Colon (tissue), 2 donors: ENCODE data around the gene PCNX3.
"Not testable (repeated sequence)": the region's sequence is repeated elsewhere in the genome, so short reads cannot be mapped to it uniquely, and the experiment has no call there.

Experiments
- FAIRE-seq: peaks from 2 replicates; lab custom pipeline; 2012; peaks lifted over from hg19 to GRCh38; lab: Jason Lieb, UNC
- donor health status: control.
- donor health status: control.

PCNX3 gene

DNA sequence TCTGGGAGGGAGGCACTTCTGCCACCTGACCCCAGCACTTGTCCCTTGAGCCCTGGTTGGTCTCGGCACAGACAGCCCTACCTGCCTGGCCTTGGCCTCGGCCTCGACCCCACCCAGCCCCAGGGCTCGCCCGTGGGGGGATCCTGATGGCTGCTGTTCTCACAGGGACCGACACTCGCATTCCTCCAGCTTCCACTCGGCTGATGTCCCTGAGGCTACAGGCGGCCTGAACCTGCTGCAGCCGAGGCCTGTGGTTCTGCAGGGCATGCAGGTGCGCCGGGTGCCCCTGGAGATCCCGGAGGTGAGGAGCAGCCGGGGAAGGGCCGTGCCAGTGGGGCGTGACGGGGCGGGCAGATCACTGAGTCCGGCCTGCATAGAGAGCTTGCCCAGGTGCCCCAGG lies 5.1 kb downstream of the PCNX3 start:
- FAIRE-seq, result no peak

DNA sequence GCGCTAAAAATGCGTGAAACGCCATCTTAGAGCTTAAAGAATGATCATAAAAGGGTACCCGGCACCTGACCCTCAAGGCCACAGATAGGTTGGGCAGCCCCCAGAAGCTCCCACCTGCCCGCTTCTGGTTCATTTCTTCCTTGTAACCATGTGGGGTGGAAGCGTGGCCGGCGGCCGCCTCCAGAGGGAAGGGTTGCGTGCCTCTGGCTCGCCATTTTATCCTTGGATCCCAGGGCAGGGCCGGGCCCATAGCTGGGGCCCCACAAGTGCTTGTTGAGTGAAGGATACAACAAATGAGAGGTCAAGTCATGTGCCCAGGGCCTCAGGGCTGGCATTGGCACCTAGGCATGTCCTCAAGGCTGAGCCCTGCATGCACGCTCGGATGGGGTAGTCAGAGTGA lies 5.9 kb downstream of the PCNX3 start:
- no peak for FAIRE-seq

DNA sequence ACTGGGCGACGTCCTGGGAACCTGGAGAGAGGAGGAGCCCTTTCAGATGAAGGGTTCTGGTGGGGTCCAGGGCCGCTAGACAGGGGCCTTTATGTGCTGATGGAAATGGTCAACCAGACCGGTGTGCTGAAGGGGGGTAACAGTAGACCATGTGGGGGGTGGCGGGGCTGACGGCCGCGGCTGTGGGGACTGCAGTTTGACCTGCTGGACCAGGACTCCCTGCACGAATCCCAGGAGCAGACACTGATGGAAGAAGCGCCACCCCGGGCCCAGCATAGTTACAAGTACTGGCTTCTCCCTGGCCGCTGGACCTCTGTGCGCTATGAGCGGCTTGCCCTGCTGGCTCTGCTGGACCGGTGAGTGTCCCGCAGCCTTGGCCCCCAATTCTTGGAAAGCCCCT lies 6.4 kb downstream of the PCNX3 start:
- no peak for FAIRE-seq

DNA sequence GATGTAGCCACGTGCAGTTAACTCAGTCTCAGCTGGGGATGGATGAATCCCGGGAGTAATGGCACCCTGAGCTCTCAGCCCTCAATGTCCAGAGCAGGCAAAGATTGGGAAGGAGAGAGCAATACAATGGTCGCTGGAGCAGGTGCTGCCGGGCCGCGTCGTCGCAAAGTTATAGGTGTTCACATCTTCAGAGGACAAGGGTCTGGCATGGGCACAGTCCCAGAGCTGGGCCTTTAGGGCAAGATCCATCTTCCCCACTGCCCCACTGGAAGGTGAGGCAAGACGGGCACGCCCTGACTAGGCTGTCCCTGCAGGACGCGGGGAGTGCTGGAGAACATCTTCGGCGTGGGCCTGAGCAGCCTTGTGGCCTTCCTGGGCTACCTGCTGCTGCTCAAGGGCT lies 7.6 kb downstream of the PCNX3 start:
- FAIRE-seq, result no peak

DNA sequence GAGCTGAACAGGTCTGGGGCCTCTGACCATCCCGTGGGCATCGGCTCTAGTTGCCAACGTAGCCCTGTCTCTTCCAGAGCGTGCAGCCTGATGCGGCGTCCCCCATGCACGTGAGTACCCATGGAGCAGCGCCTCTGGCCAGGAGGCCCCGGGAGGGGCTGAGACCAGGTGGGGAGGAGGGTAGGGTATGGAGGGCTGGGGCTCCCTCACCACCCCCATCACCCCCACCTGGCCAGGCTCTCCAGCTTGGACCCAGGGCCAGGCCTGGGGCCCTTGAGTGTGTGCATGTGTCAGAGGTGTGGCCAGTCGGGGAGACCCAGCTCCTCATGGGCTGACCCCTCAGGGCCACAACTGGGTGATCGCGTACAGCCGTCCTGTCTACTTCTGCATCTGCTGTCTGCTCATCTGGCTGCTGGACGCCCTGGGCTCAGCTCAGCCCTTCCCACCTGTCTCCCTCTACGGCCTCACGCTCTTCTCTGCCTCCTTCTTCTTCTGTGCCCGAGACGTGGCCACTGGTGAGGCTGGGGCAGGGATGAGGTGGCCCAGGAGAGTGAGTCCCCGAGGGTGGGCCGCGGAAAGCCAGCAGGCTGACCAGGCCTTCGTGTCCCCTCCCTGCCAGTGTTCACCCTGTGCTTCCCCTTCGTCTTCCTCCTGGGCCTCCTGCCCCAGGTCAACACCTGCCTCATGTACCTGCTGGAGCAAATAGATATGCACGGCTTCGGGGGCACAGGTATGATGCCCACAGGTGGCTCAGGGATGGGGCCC lies 8.5 kb downstream of the PCNX3 start:
- FAIRE-seq, result no peak

DNA sequence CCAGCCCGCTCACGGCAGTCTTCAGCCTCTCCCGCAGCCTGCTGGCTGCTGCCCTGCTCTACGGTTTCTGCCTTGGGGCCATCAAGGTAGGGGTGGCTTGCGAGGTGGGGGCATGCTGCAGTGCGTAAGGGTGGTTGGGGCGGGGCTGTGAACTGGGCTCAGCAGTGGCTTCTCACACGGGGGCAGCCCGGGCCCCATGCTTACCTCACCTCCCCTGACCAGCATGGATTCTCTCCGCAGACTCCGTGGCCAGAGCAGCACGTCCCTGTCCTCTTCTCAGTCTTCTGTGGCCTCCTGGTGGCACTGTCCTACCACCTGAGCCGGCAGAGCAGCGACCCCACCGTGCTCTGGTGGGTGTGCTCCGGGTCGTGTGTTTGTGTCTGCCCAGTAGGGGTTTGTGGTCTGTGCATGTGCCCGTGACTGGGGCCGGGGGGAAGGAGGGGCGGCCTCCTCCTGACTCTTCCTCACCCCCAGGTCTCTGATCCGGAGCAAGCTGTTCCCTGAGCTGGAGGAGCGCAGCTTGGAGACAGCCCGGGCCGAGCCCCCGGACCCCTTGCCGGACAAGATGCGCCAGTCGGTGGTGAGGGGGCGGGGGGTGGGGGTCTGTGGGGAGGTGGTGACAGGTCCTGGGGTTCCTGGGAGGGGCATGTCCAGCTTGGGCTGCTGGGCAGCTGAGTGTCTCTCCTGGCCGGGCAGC lies 9.5 kb downstream of the PCNX3 start:
- FAIRE-seq, result no peak

DNA sequence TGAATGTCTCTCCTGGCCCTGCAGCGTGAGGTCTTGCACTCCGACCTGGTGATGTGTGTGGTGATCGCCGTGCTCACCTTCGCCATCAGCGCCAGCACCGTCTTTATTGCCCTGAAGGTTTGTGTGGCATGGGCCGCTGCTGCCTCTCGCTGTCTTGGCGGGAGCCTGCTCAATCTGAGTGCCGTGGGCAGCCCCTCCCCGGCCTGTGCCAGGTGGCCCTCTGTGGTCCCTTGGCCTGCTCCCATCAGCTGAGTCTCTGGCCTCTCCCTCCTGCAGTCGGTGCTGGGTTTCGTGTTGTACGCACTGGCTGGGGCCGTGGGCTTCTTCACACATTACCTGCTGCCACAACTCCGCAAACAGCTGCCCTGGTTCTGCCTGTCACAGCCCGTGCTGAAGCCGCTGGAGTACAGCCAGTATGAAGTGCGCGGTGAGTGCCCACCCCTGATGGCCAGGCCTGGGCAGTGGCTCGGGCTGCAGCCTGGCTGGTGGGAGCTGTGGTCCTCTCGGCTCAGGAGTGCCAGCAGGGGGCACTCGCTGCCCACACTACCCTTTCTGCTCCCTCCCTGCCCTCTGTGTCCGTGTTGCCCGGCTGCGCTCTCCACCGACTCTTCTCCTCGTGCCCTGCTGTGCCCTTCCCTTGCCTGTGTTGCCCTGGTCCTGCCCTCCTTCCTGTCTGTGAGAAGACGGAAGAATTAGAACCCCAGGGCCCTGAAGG lies 10.2 kb downstream of the PCNX3 start:
- FAIRE-seq, result no peak

DNA sequence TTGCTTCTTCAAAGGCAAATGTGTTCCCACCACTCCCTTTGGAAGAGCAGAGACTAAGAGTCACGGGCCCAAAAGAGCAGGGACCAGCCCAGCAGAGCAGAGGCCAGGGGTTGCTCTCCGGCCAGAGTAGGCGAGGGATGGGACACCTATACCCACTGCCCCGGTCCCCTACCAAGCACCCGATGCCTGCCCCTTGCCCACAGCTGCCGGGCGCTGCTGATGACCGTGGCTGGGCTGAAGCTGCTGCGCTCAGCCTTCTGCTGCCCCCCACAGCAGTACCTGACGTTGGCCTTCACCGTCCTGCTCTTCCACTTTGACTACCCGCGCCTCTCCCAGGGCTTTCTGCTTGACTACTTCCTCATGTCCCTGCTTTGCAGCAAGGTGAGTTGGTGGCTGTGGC lies 11.6 kb downstream of the PCNX3 start:
- no peak for FAIRE-seq

DNA sequence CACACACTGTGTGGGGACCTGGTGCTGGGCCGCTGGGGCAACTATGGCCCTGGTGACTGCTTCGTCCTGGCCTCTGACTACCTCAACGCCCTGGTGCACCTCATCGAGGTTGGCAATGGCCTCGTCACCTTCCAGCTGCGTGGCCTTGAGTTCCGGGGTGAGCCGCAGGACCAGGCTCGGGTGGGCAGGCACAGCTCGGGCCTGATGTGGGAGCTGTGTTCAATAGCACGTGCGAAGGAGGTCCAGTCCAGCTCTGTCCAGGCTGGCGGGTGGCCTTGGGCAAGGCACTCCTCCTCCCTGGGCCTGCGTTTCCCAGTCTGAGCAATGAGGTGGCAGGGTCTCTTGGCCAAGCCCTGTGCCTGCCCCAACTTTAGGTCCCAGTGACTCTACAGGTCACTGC lies 14.0 kb downstream of the PCNX3 start:
- no peak for FAIRE-seq

DNA sequence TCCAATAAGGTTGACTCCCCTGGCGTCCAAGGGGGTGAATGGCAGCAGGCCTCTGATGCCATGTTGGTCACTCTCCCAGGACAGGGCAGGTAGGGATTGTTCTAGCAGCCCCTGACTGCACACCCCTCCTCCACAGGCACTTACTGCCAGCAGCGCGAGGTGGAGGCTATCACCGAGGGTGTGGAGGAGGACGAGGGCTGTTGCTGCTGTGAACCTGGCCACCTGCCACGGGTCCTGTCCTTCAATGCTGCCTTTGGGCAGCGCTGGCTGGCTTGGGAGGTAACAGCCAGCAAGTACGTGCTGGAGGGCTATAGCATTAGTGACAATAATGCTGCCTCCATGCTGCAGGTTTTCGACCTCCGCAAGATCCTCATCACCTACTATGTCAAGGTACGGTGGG lies 14.6 kb downstream of the PCNX3 start:
- no peak for FAIRE-seq

DNA sequence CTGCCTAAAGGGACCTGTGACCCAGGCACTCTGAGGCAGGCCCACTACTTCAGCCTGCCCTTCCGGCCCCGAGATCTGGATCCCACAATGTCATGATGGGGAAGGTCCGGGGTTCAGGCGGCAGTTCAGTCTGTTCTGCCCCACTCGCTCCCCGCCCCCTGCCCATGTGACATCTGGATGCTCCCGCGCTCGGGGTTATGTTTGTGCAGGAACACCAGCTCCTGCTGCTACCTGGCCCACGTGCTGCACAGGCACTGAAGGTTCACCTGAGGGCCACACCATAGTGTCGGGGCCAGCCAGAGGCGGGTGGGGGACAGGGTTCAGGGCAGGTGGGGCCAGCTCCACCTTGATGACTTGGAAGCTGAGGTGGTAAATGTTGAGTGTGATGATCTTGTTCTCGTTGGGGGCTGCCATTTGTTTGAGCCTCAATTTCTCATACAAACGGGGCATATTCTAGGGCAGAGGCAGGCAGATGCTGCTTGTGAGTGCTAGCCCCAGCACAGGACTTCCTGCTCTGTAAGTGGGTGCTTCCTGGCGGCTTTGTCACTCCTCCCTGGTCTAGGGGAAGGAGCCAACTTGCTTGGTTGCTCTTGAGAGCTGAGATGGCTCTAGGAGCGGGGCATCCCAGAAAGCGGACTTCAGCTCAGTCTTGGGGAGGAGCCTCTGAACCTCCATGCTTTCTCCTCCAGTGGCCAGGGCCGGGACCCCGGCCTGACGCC lies 18.0 kb downstream of the PCNX3 start:
- no peak for FAIRE-seq

DNA sequence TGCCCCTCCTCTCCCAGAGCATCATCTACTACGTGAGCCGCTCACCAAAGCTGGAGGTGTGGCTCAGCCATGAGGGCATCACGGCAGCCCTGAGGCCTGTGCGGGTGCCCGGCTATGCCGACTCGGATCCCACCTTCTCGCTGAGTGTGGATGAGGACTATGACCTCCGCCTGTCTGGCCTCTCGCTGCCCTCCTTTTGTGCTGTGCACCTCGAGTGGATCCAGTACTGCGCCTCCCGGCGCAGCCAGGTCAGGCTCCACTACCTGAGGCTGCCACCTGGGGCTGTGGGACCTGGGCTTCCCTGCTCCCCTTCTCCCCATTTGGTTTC lies 18.5 kb downstream of the PCNX3 start:
- no peak for FAIRE-seq

DNA sequence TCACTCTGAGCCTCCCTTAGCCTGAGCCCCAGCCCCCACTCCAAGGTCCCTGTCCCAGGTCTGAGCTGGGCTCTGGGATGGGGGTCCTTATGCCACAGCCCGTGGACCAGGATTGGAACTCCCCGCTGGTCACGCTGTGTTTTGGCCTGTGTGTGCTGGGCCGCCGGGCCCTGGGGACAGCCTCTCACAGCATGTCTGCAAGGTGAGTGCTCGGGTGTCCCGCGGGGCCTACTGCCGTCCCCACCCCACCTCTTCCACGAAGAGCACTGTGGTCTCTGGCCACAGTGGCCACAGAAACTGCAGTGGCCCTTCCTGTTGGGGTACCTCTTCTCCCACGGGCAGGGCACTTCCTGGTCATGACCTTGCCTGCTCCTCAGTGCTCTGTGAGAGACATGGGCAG lies 18.9 kb downstream of the PCNX3 start:
- no peak for FAIRE-seq

DNA sequence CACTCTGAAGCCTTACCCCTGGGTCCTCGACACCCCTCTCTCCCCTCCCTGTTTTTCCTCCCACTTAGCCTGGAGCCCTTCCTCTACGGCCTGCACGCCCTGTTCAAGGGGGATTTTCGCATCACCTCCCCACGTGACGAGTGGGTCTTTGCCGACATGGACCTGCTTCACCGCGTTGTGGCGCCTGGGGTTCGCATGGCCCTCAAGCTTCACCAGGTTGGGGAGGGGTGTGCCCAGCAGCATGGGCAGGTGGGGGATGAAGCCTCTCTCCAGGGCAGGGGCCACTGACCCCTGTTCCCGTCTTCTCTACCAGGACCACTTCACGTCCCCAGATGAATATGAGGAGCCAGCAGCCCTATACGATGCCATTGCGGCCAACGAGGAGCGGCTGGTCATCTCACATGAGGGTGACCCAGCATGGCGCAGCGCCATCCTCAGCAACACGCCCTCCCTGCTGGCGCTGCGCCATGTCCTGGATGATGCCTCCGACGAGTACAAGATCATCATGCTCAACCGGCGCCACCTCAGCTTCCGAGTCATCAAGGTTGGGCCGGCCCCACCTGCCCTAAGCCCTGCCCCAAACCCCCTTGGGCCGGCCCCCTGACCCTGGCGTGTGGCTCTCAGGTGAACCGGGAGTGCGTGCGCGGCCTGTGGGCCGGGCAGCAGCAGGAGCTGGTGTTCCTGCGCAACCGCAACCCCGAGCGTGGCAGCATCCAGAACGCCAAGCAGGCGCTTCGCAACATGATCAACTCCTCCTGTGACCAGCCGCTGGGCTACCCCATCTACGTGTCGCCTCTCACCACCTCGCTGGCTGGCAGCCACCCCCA lies 19.5 kb downstream of the PCNX3 start:
- no peak for FAIRE-seq

DNA sequence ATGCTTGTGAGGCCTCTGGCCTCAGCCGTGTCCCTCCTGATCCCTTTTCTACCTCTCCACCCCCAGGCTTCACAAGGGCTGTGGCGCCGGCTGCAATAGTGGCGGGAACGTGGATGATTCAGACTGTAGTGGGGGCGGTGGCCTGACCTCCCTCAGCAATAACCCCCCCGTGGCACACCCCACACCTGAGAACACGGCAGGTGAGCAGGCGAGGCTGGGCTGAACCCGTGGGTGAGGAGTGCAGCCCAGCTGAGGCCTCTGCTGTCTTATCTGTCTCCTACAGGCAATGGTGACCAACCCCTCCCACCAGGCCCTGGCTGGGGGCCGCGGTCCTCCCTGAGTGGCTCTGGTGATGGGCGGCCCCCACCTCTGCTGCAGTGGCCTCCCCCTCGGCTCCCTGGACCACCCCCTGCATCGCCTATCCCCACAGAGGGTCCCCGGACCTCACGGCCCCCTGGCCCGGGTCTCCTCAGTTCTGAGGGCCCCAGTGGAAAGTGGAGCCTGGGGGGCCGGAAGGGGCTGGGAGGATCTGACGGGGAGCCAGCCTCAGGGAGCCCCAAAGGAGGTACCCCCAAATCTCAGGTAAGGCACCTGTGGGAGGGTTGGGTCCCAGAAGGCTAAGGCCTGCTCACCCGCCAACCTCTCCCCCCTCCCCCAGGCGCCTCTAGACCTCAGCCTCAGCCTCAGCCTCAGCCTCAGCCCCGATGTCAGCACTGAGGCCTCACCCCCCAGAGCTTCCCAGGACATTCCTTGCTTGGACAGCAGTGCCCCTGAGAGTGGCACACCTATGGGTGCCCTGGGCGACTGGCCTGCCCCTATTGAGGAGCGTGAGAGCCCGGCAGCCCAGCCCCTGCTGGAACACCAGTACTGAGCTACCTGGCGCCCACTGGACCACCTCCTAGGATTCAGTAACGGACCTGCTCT lies 20.8 kb downstream of the PCNX3 start:
- no peak for FAIRE-seq

DNA sequence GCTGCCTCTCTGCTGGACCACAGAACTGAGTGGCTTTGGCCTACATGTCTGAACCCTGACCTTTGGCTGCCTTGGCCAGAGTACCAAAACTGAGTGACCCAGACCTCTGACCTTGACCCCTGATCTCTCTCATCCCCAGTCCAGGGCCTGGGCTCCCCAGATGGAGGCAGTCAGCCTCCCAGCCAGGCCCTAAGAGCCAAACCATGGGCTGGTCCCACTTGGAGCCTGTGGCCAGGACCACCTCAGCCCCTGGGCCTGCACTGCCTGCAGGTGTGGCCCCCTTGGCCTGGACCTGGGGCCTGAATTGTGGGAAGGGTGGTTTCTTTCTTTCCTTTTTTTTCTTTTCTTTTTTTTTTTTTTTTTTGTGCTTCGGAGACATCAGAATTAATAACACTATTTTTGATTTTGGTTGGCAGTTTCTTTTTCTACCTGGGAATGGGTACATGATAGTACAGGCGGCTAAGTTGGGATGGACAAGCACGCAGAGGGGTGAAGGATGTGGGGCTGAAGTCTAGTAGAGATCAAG lies 21.5 kb downstream of the PCNX3 start:
- FAIRE-seq, result no peak

DNA sequence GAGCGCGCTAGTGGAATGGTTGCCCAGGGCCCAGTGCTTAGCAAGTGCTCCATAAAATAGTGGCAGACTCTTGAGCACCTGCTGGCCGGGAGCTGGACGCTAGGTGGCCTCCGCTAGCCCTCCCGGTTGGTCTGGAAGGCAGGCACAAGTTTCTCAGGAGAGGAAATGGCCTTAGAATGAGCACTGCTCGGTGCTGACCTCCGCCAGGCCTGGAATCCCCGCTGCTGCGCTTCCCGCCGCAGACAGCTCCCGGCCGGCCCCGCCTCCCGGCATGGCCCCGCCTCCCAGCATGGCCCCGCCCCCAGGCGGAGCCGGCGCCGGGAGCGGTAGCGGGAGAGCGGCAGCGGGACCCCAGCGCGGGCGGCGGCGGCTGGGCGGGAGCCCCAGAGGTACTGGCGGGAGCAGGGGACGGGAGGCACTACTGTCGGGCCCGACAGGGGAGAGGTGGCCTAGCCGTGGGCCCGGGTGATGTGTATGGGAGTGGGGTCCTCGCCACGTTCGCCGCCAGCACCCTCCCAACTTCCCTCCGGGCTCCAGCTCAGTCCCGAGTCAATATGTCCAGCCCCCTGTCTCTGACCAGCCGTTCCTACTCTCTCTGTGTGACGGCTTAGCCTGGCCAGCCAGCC lies 22.3 kb downstream of the PCNX3 start, which contains the start of gene SIPA1:
Gene SIPA1 (plus strand): TSS at position 308 of the 626 bp plus-strand sequence. CDS start 2,821 bp downstream, outside the sequence.
- no peak for FAIRE-seq

DNA sequence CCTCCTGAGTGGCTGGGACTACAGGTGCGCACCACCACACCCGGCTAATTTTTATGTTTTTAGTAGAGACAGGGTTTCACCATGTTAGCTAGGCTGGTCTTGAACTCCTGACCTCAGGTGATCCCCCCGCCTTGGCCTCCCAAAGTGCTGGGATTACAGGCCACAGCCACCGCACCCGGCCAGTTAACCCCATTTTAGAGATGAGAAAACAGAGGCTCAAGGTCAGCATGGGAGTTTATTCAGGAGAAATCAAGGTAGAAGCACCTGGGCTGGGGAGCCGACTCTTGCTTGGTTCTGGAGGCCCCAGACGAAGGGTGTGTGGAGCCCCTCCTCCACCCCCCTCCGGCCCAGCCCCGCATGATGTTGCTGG lies 23.6 kb downstream of the PCNX3 start:
- FAIRE-seq, result not testable (repeated sequence)

DNA sequence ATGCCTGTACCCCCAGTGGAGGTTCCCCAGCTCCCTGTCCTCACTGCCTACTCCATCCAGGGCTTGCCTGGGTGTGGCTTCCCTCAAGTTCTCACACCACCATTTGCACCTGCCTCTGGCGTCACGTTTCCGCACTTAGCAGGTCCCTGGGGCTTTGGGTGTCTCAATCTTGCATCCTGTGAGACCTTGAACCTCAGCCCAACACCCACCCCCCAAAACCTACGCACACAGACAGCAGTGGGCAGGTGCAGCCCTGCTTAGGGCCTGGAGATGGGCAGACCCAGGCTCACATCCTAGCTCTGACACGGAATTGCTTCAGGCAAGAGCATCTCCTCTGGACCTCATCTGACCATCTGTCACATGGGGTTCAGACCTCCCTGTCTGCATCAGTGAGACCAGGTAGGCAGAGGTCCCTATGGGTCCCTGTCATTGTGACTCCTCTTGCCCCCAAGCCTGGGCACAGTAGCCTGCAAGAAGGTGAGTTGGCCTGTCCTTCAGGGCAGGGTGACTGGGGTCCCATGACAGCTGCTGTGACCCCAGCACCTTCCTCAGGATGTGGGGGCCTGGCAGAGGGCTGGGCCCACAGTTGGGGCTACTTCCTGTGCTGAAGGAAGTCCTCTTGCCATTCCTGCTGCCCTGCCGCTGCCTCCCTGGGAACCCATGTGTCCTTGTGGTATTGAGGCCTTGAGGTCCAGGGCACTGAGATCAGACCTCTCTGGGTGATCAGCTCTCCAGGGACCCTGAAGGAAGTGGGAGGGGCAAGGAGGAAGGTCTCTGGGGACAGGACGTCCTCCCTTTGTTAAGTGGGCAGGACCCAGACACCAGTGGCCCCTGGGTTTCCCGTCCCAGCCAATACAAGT lies 24.3 kb downstream of the PCNX3 start:
- no peak for FAIRE-seq
